ENCODE data around the gene KRT3.

KRT3 gene

GRCh38 chr12:52809166-52809565 is 13.2 kb upstream of the KRT3 start:
- Histone ChIP-seq H3K4me1 (ENCODE audit: low read length) (no peaks in the 10 kb centered on the region), H3K36me3 (replicated peaks; ENCODE audit: insufficient read depth, low read length) (no peaks in the 10 kb centered on the region), H4K20me1 (ENCODE audit: insufficient read depth, low read length) (no peaks in the 10 kb centered on the region), H2AFZ (ENCODE audit: low read length) (no peak overlapping the region), H3K27me3 (replicated peaks; ENCODE audit: insufficient read depth, low read length) (peaks cover 75% of the 10 kb centered on the region), H3K27ac (ENCODE audit: low read length) (no peak overlapping the region), H3K4me3 (ENCODE audit: low read length) (no peak overlapping the region), H3F3A (ENCODE audit: insufficient read depth, low read length) (no peaks in the 10 kb centered on the region), H3K4me2 (ENCODE audit: low read depth, low read length) (no peak overlapping the region), H3K79me2 (ENCODE audit: low read length) (no peaks in the 10 kb centered on the region), H3K9me2 (replicated peaks; ENCODE audit: insufficient read depth, low read length) (no peaks in the 10 kb centered on the region), H3K9ac (ENCODE audit: low read length) (no peak overlapping the region), H3K9me3 (replicated peaks; ENCODE audit: insufficient read depth, low read length) (no peaks in the 10 kb centered on the region)
- DNase-seq = no peak
- TF ChIP-seq EZH2phosphoT487 (IDR thresholded peaks at IDR 0.05; ENCODE audit: low read length) (no peak), CTCF (IDR thresholded peaks at IDR 0.05; ENCODE audit: low read length) (no peak), EZH2 (optimal IDR thresholded peaks at IDR 0.05; ENCODE audit: low read depth, low read length) (no peak)

- Histone ChIP-seq H2AFZ (ENCODE audit: low read length) (no peak overlapping the region), H3K9me3 (replicated peaks; ENCODE audit: insufficient read depth, low read length) (no peaks in the 10 kb centered on the region), H3K4me1 (ENCODE audit: low read length) (no peaks in the 10 kb centered on the region), H3K79me2 (ENCODE audit: low read length) (no peaks in the 10 kb centered on the region), H3K4me3 (ENCODE audit: low read length) (no peak overlapping the region), H4K20me1 (ENCODE audit: insufficient read depth, low read length) (no peaks in the 10 kb centered on the region), H3K36me3 (replicated peaks; ENCODE audit: insufficient read depth, low read length) (no peaks in the 10 kb centered on the region), H3K9me2 (replicated peaks; ENCODE audit: insufficient read depth, low read length) (no peaks in the 10 kb centered on the region), H3K4me2 (ENCODE audit: low read depth, low read length) (no peak overlapping the region), H3F3A (ENCODE audit: insufficient read depth, low read length) (no peaks in the 10 kb centered on the region), H3K27ac (ENCODE audit: low read length) (no peak overlapping the region), H3K27me3 (replicated peaks; ENCODE audit: insufficient read depth, low read length) (peaks cover 75% of the 10 kb centered on the region), H3K9ac (ENCODE audit: low read length) (no peak overlapping the region)
- TF ChIP-seq CTCF (IDR thresholded peaks at IDR 0.05; ENCODE audit: low read length) (no peak), EZH2phosphoT487 (IDR thresholded peaks at IDR 0.05; ENCODE audit: low read length) (no peak), EZH2 (optimal IDR thresholded peaks at IDR 0.05; ENCODE audit: low read depth, low read length) (no peak)
- DNase-seq = no peak
Measured at GRCh38 chr12:52808573-52809160, 12.8 kb upstream of the KRT3 start.

GRCh38 chr12:52807544-52808470 is 11.9 kb upstream of the KRT3 start:
- H3K4me2 ChIP-seq (ENCODE audit: low read depth, low read length) = no peak overlapping the region
- H3K4me3 ChIP-seq (ENCODE audit: low read length) = no peak overlapping the region
- no peak overlapping the region for H3K27ac ChIP-seq (ENCODE audit: low read length)
- DNase-seq = no peak
- no peaks in the 10 kb centered on the region for H3K4me1 ChIP-seq (ENCODE audit: low read length)
- H3K9me2 ChIP-seq (replicated peaks; ENCODE audit: insufficient read depth, low read length) = no peaks in the 10 kb centered on the region
- H3K9me3 ChIP-seq (replicated peaks; ENCODE audit: insufficient read depth, low read length) = no peaks in the 10 kb centered on the region
- no peak overlapping the region for H3K9ac ChIP-seq (ENCODE audit: low read length)
- no peak overlapping the region for H2AFZ ChIP-seq (ENCODE audit: low read length)
- no peaks in the 10 kb centered on the region for H3K36me3 ChIP-seq (replicated peaks; ENCODE audit: insufficient read depth, low read length)
- TF ChIP-seq CTCF (IDR thresholded peaks at IDR 0.05; ENCODE audit: low read length) (no peak), EZH2phosphoT487 (IDR thresholded peaks at IDR 0.05; ENCODE audit: low read length) (no peak), EZH2 (optimal IDR thresholded peaks at IDR 0.05; ENCODE audit: low read depth, low read length) (no peak)
- H3K27me3 ChIP-seq (replicated peaks; ENCODE audit: insufficient read depth, low read length) = peaks cover 73% of the 10 kb centered on the region
- no peaks in the 10 kb centered on the region for H3F3A ChIP-seq (ENCODE audit: insufficient read depth, low read length)
- no peaks in the 10 kb centered on the region for H3K79me2 ChIP-seq (ENCODE audit: low read length)
- no peaks in the 10 kb centered on the region for H4K20me1 ChIP-seq (ENCODE audit: insufficient read depth, low read length)

Data from MM.1S (cell line).